A549 treated with CpdA at 1 μM for 4 hours (cell line): ENCODE measurements around the gene SMTNL1. TPM values are rescaled to one million over a fixed set of nuclear protein-coding genes. Genes with fewer than 3 reads are reported as not detected.

Source experiments
- total RNA-seq: library from RNA; stranded (reverse); fragments of 200-300 nt; extraction: Qiagen RNA extraction; gene quantifications from 5 replicates; pipeline ENCODE4 v1.2.3, GENCODE V29; 2022; ENCODE audit warnings: low read depth

Gene SMTNL1, protein sequence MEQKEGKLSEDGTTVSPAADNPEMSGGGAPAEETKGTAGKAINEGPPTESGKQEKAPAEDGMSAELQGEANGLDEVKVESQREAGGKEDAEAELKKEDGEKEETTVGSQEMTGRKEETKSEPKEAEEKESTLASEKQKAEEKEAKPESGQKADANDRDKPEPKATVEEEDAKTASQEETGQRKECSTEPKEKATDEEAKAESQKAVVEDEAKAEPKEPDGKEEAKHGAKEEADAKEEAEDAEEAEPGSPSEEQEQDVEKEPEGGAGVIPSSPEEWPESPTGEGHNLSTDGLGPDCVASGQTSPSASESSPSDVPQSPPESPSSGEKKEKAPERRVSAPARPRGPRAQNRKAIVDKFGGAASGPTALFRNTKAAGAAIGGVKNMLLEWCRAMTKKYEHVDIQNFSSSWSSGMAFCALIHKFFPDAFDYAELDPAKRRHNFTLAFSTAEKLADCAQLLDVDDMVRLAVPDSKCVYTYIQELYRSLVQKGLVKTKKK
- not detected in 5 replicates for total RNA-seq

DNA sequence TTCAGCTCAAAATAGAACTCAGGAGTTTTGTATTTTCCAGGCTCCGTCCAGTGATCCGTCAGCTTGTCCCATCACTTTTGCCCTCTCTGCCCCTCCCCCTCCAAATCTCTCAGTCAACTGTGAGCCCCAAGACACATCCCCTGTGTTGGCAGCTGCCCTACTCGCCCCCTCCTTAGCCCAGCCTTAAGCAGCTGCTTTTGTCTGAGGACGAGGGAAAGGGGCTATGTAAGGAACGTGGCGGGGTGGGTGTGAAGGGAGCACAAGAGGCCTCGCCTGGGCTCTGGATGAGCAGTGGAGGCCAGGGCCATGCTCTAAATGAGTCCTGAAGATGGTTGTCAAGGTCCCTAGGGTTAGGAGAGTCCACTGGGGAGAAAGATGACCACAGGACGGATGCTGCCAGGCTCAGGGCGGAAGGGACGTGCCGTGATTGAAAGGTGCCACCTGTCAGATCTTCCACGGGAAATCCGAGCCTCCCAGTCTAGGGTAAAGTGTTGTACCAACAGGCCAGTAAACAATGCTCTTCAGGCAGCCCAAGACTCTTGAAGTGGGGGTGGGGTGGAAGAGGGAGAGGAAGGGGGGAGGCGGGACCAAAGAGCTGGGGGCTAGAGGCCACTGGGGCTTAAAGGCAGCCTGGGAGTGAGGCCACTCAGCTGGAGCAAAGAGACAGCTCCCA lies at the start of gene SMTNL1:
Gene SMTNL1, plus strand, starts transcription at position 649 of the 673 bp plus-strand sequence. CDS start 5,048 bp downstream, outside the sequence.

DNA sequence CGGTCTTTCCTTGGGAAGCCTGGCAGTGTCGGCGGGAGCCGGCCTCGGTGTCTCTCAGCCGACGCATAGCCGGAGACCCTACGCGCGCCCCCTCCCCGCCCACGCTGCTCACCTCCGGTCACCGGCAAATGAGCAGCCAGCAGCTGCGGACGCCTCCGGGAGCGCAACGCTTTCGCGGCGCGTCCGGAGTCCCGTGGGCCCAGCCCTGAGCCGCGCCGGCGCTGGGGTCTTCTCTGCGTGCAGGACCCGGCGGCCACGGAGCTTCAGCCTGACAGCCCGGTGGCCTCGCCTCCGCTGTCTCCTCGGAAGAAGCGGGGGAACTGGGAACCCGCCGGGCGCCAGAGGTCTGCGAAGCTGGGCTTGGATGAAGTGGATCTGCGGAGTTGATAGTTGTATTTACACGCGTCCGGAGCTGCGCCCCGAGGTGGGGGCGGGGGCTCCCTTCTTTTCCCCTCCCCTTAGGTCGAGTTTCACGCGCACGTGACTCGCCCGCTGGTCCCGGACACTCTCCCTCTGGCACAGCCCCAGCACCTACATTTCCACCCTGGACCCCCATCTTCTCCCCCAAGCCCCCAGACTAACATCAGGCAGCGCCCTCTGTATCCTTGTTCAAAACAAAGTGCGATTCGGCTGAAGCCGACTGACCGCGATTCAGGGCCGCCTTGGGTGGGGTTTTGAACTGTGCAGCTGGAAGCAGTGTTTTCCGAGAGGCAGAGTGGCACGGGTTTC lies 21.9 kb upstream of the SMTNL1 start, which contains the start of gene SLC43A1:
Gene SLC43A1, minus strand, starts transcription at position 371 of the 729 bp plus-strand sequence. CDS start 1,591 bp downstream, outside the sequence.

DNA sequence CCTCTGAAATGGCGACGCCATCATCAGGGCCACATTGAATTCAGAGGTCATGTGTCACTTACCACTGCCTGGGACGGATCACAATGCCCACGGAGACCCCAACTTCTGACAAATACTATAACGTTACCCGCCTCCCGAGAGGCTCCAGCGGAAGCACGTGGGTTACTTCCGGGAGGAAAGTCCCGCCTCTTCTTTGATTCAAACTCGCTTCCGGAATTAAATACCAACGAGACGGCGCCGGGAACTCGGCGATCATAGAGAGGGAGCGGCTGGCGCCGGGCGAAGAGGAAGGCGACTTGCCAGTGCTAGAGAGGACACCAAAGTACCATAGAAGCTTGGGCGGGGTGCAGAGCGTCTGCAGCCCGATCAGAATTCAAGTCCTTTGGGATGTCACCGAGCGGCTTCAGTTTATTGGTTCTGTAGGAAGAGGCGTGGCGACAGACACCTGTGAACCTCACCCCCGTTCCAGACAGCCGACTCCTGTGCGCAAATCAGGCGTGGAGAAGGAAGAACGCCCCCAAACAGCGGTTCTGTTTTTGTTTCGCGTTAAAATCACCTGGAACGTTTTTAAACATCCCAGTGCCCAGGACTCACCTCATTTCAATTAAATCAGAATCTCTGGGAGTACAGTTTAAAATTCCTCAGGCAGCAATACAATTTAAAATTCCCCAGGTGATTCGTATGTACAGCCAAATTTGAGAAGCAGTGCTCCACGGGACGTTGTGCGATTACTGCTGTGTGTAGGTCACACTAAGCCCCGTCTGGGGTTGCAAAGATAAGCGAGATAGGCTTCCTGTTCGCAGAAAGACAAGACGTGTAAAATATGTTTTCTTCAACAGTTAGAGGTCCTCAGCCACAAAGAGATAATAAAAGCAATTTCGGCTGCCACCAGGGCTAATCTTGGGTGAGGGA lies 6.5 kb upstream of the SMTNL1 start, which contains the start of gene TIMM10:
Gene TIMM10, minus strand, starts transcription at position 159 of the 912 bp plus-strand sequence. CDS start 565 bp downstream, outside the sequence.

DNA sequence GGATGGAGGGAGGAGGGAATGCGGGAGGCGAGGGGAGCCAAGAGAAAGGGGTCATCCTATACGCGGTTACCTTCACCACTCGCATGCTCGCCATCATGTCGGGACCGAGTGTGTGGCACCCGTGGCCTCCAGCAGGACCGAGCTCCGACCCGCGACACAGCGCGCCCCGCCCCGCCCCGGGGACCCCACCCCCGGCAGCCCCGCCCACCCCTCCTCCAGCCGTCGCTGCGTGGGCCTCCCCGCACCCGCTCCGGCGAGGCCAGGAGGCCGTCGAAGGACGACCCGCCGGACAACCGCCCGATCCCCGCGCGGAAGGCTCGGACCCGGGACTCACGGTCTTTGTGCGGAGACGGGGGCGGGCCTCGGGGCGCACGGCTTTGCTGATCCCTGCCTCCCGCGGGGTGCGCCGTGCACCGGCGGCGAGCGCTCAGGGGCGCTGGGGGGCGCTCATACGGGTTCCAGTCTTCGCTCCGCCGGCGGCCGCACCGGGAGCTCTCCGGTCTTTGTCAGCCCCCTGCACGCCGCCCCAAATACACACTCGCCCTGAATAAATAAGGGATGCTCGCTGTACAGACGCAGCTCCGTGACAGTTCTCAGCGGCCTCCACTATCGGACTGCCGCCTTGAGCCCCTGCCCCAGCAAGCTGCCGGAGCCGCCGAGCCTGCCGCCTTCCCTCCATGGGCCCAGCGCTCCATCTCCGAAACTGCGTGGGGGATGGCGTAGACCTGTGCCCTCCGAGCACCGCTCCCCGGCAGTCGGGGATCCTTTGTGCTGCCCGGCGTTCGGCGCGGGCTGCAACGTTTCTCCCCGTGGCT lies 30.3 kb downstream of the SMTNL1 start, which contains the start of gene UBE2L6:
Gene UBE2L6, minus strand, starts transcription at position 158 of the 815 bp plus-strand sequence. Its CDS starts 61 bp downstream, at position 97.

DNA sequence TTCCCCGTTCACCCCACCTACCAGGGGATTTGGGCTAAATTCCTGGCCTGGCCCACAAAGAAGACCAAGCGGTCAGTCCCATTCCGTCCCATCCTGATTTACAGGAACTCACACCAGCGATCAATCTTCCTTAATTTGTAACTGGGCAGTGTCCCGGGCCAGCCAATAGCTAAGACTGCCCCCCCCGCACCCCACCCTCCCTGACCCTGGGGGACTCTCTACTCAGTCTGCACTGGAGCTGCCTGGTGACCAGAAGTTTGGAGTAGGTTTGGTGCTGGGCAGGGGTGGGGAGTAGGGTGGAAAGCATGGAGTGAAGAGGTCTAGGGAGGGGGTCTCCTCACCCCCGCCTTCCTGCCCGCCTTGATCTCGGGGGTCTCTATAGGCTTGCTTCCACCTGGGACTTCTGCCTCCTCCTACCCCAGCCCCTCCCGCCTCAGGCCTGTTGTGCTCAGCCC lies 60.1 kb downstream of the SMTNL1 start, which contains the start of gene SERPING1:
Gene SERPING1, plus strand, starts transcription at position 225 of the 455 bp plus-strand sequence. CDS start 586 bp downstream, outside the sequence.

Other genes starting within 250 kb of the SMTNL1 start
- 73.8 to 96.5 TPM (median 82.8 TPM) in 5 replicates for gene TNKS1BP1, start 212.6 kb upstream of the SMTNL1 start, total RNA-seq
- 220 to 267 TPM (median 233 TPM) in 5 replicates for gene SSRP1, start 201.7 kb upstream of the SMTNL1 start, total RNA-seq
- gene P2RX3, start 199.2 kb upstream of the SMTNL1 start, total RNA-seq = 0.16 to 0.31 TPM (median 0.19 TPM) in 5 replicates
- not detected in 5 replicates for gene PRG3, start 156.4 kb upstream of the SMTNL1 start, total RNA-seq
- gene PRG2, start 146.9 kb upstream of the SMTNL1 start, total RNA-seq = 0.07 TPM in 1 of 5 replicates, not detected in the others
- gene SLC43A3, start 110.5 kb upstream of the SMTNL1 start, total RNA-seq = 0.28 to 0.74 TPM (median 0.33 TPM) in 5 replicates
- 72.6 to 128 TPM (median 115 TPM) in 5 replicates for gene RTN4RL2, start 77.1 kb upstream of the SMTNL1 start, total RNA-seq
- gene SLC43A1, start 21.9 kb upstream of the SMTNL1 start, total RNA-seq = 2.8 to 4.0 TPM (median 3.8 TPM) in 5 replicates
- gene TIMM10, start 6.8 kb upstream of the SMTNL1 start, total RNA-seq = 159 to 183 TPM (median 179 TPM) in 5 replicates
- gene UBE2L6, start 30.1 kb downstream of the SMTNL1 start, total RNA-seq = 27.0 to 32.5 TPM (median 30.1 TPM) in 5 replicates
- gene SERPING1, start 60.1 kb downstream of the SMTNL1 start, total RNA-seq = 0.37 to 1.1 TPM (median 0.64 TPM) in 5 replicates
- 0.16 to 0.43 TPM (median 0.32 TPM) in 5 replicates for gene YPEL4, start 112.3 kb downstream of the SMTNL1 start, total RNA-seq
- gene CLP1, start 120.2 kb downstream of the SMTNL1 start, total RNA-seq = 28.0 to 33.4 TPM (median 30.8 TPM) in 5 replicates
- 69.2 to 78.2 TPM (median 74.6 TPM) in 5 replicates for gene ZDHHC5, start 130.5 kb downstream of the SMTNL1 start, total RNA-seq
- 23.5 to 33.9 TPM (median 32.1 TPM) in 5 replicates for gene MED19, start 174.6 kb downstream of the SMTNL1 start, total RNA-seq
- 153 to 171 TPM (median 156 TPM) in 5 replicates for gene TMX2, start 175.0 kb downstream of the SMTNL1 start, total RNA-seq
- gene SELENOH, start 203.9 kb downstream of the SMTNL1 start, total RNA-seq = 109 to 155 TPM (median 142 TPM) in 5 replicates
- gene BTBD18, start 214.2 kb downstream of the SMTNL1 start, total RNA-seq = not detected in 5 replicates
- 56.8 to 69.6 TPM (median 66.6 TPM) in 5 replicates for gene CTNND1, start 224.2 kb downstream of the SMTNL1 start, total RNA-seq